HG03460 (cell line): ENCODE data around the gene ZNF19.
A peak's percentile ranks its signal among the peaks of the same experiment; 100 is the strongest.

Source experiments
- ATAC-seq: cut with Tn5 transposase; IDR thresholded peaks from one replicate; pipeline ENCODE4 v1.9.1; 2021; ENCODE audit not compliant: unreplicated experiment

ZNF19 gene

GRCh38 chr16:71443714-71444113 lies 45.4 kb downstream of the ZNF19 start:
- no peak for ATAC-seq

- ATAC-seq = no peak
These were observed 47.1 kb downstream of the ZNF19 start, which contains the start of gene TLE7 for GRCh38 chr16:71442051-71442440. Gene TLE7 (minus strand): TSS chr16:71442054. CDS start chr16:71433324, 8,730 bp downstream.

GRCh38 chr16:71441348-71442050 lies 47.6 kb downstream of the ZNF19 start:
- ATAC-seq = no peak

GRCh38 chr16:71440669-71441347 lies 48.3 kb downstream of the ZNF19 start:
- no peak for ATAC-seq

GRCh38 chr16:71439523-71439922 lies 49.6 kb downstream of the ZNF19 start:
- no peak for ATAC-seq

- ATAC-seq = no peak
These were observed 52.7 kb downstream of the ZNF19 start for GRCh38 chr16:71436473-71436872.

- no peak for ATAC-seq
These were observed 56.2 kb downstream of the ZNF19 start for GRCh38 chr16:71432906-71433305.

GRCh38 chr16:71431991-71432390 lies 57.1 kb downstream of the ZNF19 start:
- ATAC-seq = no peak

- ATAC-seq = no peak
These were observed 57.9 kb downstream of the ZNF19 start for GRCh38 chr16:71431176-71431575.

- no peak for ATAC-seq
These were observed 58.4 kb downstream of the ZNF19 start for GRCh38 chr16:71430744-71431143.

- ATAC-seq = no peak
These were observed 59.5 kb downstream of the ZNF19 start for GRCh38 chr16:71429581-71429980.

- ATAC-seq = no peak
These were observed 60.2 kb downstream of the ZNF19 start for GRCh38 chr16:71428883-71429282.

- ATAC-seq = no peak
These were observed 60.7 kb downstream of the ZNF19 start for GRCh38 chr16:71428385-71428784.

- no peak for ATAC-seq
These were observed 62.1 kb downstream of the ZNF19 start for GRCh38 chr16:71426880-71427615.

- ATAC-seq = peak; percentile 53
These were observed 62.9 kb downstream of the ZNF19 start for GRCh38 chr16:71426069-71426879.

- ATAC-seq = no peak
These were observed 63.4 kb downstream of the ZNF19 start for GRCh38 chr16:71425746-71426068.

GRCh38 chr16:71424626-71425025 lies 64.5 kb downstream of the ZNF19 start:
- no peak for ATAC-seq

GRCh38 chr16:71423865-71424264 lies 65.3 kb downstream of the ZNF19 start:
- no peak for ATAC-seq
